Left colon (tissue), 2 donors: Measurements from ENCODE around the gene ABCA3. TPM values are rescaled to one million over a fixed set of nuclear protein-coding genes. Genes with fewer than 3 reads are reported as not detected.
"Not testable (repeated sequence)": the region's sequence is repeated elsewhere in the genome, so short reads cannot be mapped to it uniquely, and the experiment has no call there.

Source experiments
- ATAC-seq: fragments of 200-7000 bp; cut with Tn5 transposase; one replicate; pipeline ENCODE4 v1.9.1; 2020; ENCODE audit warnings: mild to moderate bottlenecking, moderate library complexity
- DNase-seq, 2 donors: peaks; one replicate each; pipeline ENCODE4 v3.0.0-alpha.2; 2020
- intact Hi-C, 2 donors: fragments of 100-400 bp; cut with DNase I in 1 of 2; cut with micrococcal nuclease in 1 of 2; formaldehyde crosslinking; loops; one replicate each; pipeline versions ENCODE4 v1.11.2 to v1.14.0; 2022; cut with DNase I, micrococcal nuclease
- total RNA-seq, 2 donors: library from RNA; stranded (reverse); fragmentation: NEBNext Ultra II Directional; extraction: Animal tissue kit (Norgen Biotek cat#: 25700); gene quantifications; one replicate each; pipeline ENCODE4 v1.2.1, GENCODE V29; 2021
- donor health status: DM: no; HTN: no; CAD: no.
- donor health status: DM: yes; HTN: yes; CAD: no.

Gene ABCA3
- total RNA-seq, 2 donors from 2014 or later = 3.8 to 3.9 TPM

- ATAC-seq = no peak
- intact Hi-C loops = loop anchor here in 1 of 2 donors (10.0 kb wide), 1 partner anchor 64 kb away; no protein-coding TSS in a partner anchor
- DNase-seq = no peak
Observed at GRCh38 chr16:2270588-2271470, 69.7 kb downstream of the ABCA3 start.

DNA sequence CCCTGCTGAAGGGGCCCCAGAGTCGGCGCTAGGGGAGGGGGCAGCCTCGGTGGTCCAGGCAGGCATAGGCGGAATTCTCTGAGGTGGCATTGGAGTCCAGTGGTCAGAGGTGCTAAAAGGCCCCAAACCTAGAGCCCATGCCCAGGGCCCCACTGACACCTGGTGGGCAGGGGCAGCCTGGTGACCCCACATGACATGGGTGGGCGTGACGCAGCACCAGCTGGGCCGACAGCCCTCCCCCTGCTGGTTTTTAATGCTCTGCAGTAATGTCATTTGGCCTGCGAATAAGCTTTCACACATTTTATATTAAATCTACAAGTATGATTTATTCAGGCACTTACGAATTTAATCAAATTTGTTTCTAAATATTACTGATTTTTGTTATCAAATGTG lies 70.5 kb downstream of the ABCA3 start:
- intact Hi-C loops = loop anchor here in 1 of 2 donors (10.0 kb wide), 1 partner anchor 65 kb away; no protein-coding TSS in a partner anchor

GRCh38 chr16:2267913-2268666 lies 72.4 kb downstream of the ABCA3 start, which contains the start of gene RNPS1:
RNPS1 (minus strand) TSS chr16:2268126; CDS start chr16:2264643, 3,483 bp downstream.
- ATAC-seq = peak; percentile 91
- DNase-seq = peak; percentile 94 to 99
- intact Hi-C loops = no loop called here

More for the DNA sequence above, 70.5 kb downstream of the ABCA3 start:
- no peak for ATAC-seq
- DNase-seq = no peak

DNA sequence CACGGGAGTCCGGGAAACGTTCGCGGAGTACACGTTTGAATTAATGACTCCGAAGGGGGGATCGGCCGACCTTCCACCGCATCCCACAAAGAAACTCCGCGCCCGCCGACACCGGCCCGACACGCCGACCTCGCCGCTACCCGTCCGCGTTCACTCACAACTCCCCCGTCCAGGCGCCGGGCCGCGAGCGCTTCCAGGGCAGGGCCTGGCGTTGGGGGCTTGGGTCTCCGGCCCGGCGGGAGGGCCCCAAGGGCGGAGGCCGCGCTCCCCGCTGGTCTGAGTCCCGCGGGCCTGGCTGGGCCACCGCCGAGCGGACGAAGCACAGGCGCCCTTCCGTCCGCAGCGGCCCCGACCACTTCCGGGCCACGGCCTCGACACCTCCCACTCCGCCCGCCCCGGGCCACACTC lies 73.0 kb downstream of the ABCA3 start:
- ATAC-seq = peak; percentile 76
- DNase-seq, intact Hi-C loops: not testable (repeated sequence)

- DNase-seq, intact Hi-C loops, ATAC-seq: not testable (repeated sequence)
Observed at GRCh38 chr16:2266887-2267286, 73.6 kb downstream of the ABCA3 start.

GRCh38 chr16:2263026-2263425 lies 77.5 kb downstream of the ABCA3 start:
- ATAC-seq, DNase-seq, intact Hi-C loops: not testable (repeated sequence)

GRCh38 chr16:2260250-2260649 lies 80.3 kb downstream of the ABCA3 start:
- ATAC-seq = no peak
- DNase-seq = no peak
- intact Hi-C loops = no loop called here

- intact Hi-C loops, DNase-seq, ATAC-seq: not testable (repeated sequence)
Observed at GRCh38 chr16:2258530-2258929, 82.0 kb downstream of the ABCA3 start.

DNA sequence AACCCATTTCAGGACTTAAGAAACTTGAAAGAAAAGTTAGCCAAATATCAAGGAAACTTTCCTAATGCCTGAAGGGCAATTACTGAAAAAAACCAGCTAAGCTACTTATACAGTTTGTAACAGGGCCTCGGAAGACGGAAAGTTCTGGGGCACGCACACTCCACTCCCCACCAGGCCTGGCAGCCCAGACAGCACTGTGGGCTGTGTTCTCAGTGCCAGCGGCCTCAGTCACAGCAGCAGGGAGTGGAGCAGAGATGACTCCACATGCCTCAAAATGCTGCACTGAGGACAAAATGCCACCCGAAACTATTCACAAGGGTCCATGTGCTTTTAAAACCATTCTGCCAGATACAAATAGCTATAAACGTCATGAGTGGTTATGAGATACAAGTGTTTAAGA lies 82.8 kb downstream of the ABCA3 start:
- no peak for ATAC-seq
- intact Hi-C loops = no loop called here

GRCh38 chr16:2256531-2257140 lies 83.9 kb downstream of the ABCA3 start:
- intact Hi-C loops = no loop called here
- no peak for ATAC-seq
- no peak for DNase-seq

More for the DNA sequence above, 82.8 kb downstream of the ABCA3 start:
- DNase-seq = no peak

DNA sequence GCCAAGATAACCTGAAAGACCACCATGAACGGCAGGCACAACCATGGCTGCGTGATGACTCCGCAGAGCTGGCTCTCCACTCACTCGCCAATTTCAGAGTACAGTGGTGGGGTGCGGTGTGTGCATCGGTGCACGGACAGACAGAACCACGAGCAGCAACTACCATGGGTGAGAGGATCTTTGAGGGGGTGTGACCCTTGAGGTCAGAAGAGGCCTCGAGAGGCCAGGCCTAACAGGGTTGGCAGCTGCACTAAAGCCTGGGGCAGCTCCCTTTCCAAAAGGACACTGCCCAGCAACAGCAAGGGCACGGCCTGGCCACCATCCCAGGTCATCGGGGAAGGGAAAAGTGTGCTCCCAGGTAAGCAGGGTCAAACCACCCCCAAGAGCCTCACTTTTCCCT lies 87.2 kb downstream of the ABCA3 start:
- intact Hi-C loops = no loop called here
- ATAC-seq (no peak), DNase-seq (no peak)

DNA sequence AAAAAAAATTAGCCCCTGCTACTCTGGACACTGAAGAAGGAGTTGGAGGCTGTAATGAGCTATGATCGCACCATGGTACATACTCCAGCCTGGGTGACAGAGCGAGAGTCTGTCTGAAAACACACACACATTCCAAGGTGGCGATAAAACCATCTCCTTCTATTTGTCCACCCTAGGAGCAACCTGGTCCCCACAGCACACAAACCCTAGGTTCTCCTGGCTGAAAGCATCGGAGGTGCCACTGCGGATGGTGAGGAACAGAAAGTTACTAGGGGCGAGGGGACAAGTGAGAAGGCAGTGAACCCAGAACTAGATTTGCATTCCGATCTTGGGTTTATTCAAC lies 87.8 kb downstream of the ABCA3 start:
- intact Hi-C loops = no loop called here
- no peak for ATAC-seq
- no peak for DNase-seq

- intact Hi-C loops = no loop called here
- DNase-seq (peak; percentile 96 to 98), ATAC-seq (peak; percentile 94)
Observed at GRCh38 chr16:2251296-2252111, 89.0 kb downstream of the ABCA3 start, which contains the start of gene ECI1. ECI1 (minus strand) TSS chr16:2251587; CDS start chr16:2251566, 21 bp downstream.

- ATAC-seq = peak; percentile 36
- DNase-seq = peak in 1 of 2 donors; percentile 71
- intact Hi-C loops = no loop called here
Observed at GRCh38 chr16:2250652-2251295, 89.8 kb downstream of the ABCA3 start.

DNA sequence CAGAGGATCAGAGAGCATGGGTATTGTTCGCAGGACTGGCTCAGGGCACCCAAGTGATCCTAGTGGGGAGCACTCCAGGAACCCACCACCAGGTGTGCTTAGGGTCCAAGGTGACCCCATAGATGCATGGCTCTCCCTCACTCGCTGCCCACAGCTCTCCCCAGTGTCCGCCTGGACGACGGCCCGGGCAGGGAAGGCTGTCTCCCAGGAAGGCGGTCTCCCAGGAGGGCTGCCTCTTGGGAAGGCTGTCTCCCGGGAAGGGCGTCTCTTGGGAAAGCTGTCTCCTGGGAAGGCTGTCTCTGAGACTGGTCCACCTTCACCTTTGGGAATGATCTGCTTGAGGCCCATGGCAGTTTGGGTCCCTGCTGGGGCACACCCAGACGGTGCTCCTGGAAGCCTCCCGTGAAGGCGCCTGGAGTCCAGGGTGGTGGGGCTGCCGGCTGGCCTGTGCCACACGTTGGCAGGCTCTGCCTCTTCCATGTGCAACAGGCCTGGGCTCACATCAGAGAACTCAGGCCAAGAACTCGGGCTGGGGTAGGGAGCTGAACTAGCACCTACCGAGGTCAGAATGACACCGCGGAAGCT lies 94.1 kb downstream of the ABCA3 start:
- intact Hi-C loops = no loop called here
- ATAC-seq = no peak
- DNase-seq = no peak

GRCh38 chr16:2244926-2245795 lies 95.4 kb downstream of the ABCA3 start:
- ATAC-seq (no peak), DNase-seq (no peak)
- intact Hi-C loops = no loop called here

DNA sequence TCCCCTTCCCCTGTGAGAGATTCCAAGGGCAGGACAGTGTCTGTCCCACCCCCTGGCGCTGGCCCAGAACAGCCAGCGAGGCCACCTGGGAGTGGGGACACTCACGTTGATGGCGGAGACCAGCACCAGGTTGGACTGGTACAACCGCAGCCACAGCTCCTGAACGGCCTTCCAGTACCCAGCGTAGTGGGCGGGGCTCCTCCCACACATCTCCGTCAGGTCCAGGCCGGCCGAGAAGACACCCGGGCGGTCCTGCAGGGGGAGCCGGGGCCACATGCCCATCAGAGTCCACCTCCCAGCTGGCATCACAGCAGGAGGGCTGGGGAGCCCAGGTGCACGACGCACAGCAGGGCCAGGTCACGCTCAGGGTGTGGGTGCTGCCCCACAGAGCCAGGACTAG lies 96.2 kb downstream of the ABCA3 start:
- intact Hi-C loops = no loop called here
- DNase-seq = no peak
- peak; percentile 3 for ATAC-seq
